GM23338 (cell line): Measurements from ENCODE around the gene CUEDC1.

Experiments used
- CREB1 ChIP-seq: fragments of 250-450 bp; sonication (Bioruptor Pico); IDR thresholded peaks from 2 replicates; pipeline ENCODE4 v1.5.0; 2020; ENCODE audit warnings: low read depth, mild to moderate bottlenecking, moderate library complexity
- CTCF ChIP-seq, 2 experiments: fragments of 200-600 bp in 1 of 2; sonication (generic) in 1 of 2; conservative IDR thresholded peaks; 2 replicates each; pipeline versions ENCODE4 v1.5.1 to v1.6.1; 2016 to 2017; ENCODE audit warnings: antibody characterized with exemption in 2 of 2, low read depth in 2 of 2, mild to moderate bottlenecking in 2 of 2, moderate library complexity in 1 of 2
- EZH2 ChIP-seq: fragments of 200-600 bp; sonication (generic); IDR thresholded peaks from one replicate; pipeline ENCODE4 v1.8.0; 2017; ENCODE audit warnings: antibody characterized with exemption, mild to moderate bottlenecking, low read depth; ENCODE audit not compliant: unreplicated experiment
- EZH2phosphoT487 ChIP-seq: fragments of 200-600 bp; sonication (generic); IDR thresholded peaks from one replicate; pipeline ENCODE4 v1.8.1; 2018; ENCODE audit warnings: antibody characterized with exemption; ENCODE audit not compliant: unreplicated experiment
- JUNB ChIP-seq: IDR thresholded peaks from one replicate; pipeline ENCODE4 v1.6.1; 2016; ENCODE audit warnings: antibody characterized with exemption; ENCODE audit not compliant: unreplicated experiment
- POLR2AphosphoS5 ChIP-seq: IDR thresholded peaks from 2 replicates; pipeline ENCODE4 v1.6.1; 2016; ENCODE audit warnings: antibody characterized with exemption, low read depth
- REST ChIP-seq: IDR thresholded peaks from one replicate; pipeline ENCODE4 v1.6.1; 2018; ENCODE audit warnings: antibody characterized with exemption; ENCODE audit not compliant: unreplicated experiment
- STAT1 ChIP-seq: IDR thresholded peaks from one replicate; pipeline ENCODE4 v1.6.1; 2016; ENCODE audit warnings: antibody characterized with exemption; ENCODE audit not compliant: unreplicated experiment
- ZNF114 ChIP-seq: fragments of 250-450 bp; sonication (Bioruptor Pico); IDR thresholded peaks from 2 replicates; pipeline ENCODE4 v1.5.0; 2020; ENCODE audit warnings: mild to moderate bottlenecking, moderate library complexity

GRCh38 chr17:57919918-57920317 is 35.3 kb downstream of the CUEDC1 start:
- TF ChIP-seq CTCF (conservative IDR thresholded peaks at IDR 0.05; ENCODE audit: low read depth in 2 of 2) (no peak), POLR2AphosphoS5 (no peak), STAT1 (no peak), EZH2 (no peak), JUNB (no peak), REST (no peak), EZH2phosphoT487 (no peak), ZNF114 (CRISPR knock-in tag) (no peak), CREB1 (CRISPR knock-in tag) (no peak)
